ELF-1 (cell line): ENCODE measurements around the gene TMEM225B.
"Not testable (repeated sequence)": the region's sequence is repeated elsewhere in the genome, so short reads cannot be mapped to it uniquely, and the experiment has no call there.

ENCODE experiments used
- DNase-seq: peaks from one replicate; pipeline ENCODE4 v3.0.0-alpha.2; 2016; ENCODE audit warnings: low read depth, low spot score

The TMEM225B gene

GRCh38 chr7:99579281-99579955, 18.6 kb upstream of the TMEM225B start:
- DNase-seq: no peak

- peak; percentile 81 for DNase-seq
Observed at GRCh38 chr7:99579956-99580777, 17.9 kb upstream of the TMEM225B start.

DNA sequence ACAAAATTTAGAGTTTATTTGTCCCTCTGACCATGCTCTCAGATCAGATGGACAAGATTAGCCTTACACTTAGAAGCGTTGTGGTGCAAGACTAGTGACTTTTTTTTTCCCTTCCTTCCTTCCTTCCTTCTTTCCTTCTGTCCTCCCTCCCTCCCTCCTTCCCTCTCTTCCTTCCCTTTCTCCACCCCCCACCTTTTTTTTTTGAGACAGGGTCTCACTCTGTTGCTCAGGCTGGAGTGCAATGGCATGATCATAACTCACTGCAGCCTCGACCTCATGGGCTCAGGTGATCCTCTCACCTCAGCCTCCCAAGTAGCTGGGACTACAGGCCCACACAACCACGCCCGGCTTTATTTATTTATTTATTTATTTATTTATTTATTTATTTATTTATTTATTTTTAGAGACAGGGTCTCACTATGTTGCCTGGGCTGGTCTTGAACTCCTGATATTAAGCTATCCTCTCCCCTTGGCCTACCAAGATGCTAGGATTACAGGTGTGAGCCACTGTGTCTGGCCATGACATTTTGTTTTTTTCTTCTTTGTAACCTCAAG, 17.2 kb upstream of the TMEM225B start:
- DNase-seq: not testable (repeated sequence)

- DNase-seq: no peak
Observed at GRCh38 chr7:99588868-99589267, 9.2 kb upstream of the TMEM225B start.

GRCh38 chr7:99594948-99595745, 2.9 kb upstream of the TMEM225B start:
- no peak for DNase-seq

- no peak for DNase-seq
Observed at GRCh38 chr7:99596408-99596955, 1.6 kb upstream of the TMEM225B start.

GRCh38 chr7:99599836-99600235, 1.8 kb downstream of the TMEM225B start:
- no peak for DNase-seq

DNA sequence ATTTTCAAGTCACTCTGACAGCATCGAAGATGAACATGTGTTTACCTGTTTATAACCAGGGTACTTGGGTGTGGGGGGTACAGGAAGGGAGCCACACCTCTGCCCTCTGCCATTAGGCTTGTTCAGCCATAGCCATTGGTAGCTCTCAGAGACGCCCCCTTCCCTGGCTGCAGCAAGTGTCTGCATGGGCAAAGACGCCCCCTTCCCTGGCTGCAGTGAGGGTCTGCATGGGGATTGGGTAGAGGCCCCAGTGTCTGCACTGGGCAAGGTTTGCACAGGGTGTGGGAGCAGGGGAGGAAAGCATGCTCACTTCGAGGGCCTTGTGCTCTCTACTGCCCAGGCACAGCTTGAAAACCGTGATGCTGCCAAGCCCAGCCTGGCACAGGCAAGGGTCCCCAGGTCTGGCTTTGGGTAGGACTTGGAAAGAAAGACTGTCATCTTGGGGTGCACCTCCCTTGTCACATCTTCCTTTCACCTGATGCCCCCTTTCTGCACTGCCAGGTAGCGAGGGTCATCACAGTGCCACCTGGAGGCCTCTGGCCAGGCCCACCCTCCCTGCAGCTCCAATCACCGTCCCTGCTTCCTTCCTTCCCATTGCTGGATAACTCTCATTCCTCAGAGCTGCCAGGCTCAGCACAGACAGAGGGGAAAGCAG, 3.7 kb downstream of the TMEM225B start:
- peak; percentile 23 for DNase-seq

GRCh38 chr7:99605527-99605926, 7.5 kb downstream of the TMEM225B start:
- no peak for DNase-seq

- no peak for DNase-seq
Observed at GRCh38 chr7:99606531-99606930, 8.5 kb downstream of the TMEM225B start.

DNA sequence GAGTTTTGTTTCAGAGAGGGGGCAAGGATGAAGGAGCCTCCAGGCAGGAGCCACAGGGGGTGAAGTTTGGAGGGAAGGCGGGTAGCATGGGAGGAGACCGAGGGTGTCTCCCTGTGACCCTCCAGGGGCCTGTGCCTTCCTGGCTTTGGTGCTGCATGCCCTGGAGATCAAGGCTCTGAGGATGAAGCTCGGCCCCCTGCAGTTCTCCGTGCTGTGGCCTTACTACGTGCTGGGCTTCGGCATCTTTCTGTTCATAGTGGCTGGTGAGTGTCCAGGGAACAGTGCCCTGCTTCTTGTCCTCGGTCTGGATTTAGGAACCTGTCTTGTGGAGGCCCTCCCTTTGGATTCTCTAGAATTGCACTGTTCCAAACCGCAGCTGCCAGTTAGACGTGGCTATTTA, 9.5 kb downstream of the TMEM225B start:
- DNase-seq: no peak

DNA sequence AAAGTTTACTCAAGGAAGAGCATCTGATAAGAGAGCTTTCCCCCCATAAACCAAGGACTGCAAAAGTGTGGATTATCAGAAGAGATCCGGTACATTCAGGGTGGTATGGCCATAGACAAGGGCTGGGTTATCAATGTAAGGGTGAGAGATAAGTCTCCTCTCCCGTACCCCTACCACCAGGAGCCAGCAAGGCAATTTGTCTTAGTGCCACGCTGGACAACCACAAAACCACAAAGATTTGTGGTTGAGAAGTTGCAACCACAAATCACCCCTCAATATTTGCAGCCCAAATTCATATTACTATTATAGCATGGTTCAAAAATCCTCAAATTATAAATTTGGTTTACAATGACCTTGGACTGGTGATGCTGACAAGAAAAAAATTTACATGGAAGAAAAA, 16.4 kb downstream of the TMEM225B start:
- DNase-seq: no peak

DNA sequence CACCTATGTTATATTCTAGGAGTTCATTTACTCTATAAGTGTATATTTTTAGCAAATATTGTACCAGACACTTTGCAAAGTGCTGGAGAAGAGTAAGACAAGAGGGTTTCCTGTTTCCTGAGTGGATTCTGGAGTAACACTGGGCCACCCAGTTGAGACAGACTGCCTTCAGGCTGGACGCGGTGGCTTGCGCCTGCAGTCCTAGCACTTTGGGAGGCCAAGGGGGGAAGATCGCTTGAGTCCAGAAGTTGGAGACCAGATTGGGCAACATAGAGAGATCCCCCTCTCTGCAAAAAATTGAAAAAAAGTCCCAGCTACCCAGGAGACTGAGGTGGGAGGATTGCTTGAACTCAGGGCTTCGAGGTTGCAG, 17.9 kb downstream of the TMEM225B start:
- DNase-seq: no peak

GRCh38 chr7:99616359-99617191, 18.5 kb downstream of the TMEM225B start, which contains the start of gene ZSCAN25:
TSS of gene ZSCAN25 (plus strand) at chr7:99616946. CDS start at chr7:99619607, 2,661 bp downstream.
- DNase-seq: peak; percentile 98

DNA sequence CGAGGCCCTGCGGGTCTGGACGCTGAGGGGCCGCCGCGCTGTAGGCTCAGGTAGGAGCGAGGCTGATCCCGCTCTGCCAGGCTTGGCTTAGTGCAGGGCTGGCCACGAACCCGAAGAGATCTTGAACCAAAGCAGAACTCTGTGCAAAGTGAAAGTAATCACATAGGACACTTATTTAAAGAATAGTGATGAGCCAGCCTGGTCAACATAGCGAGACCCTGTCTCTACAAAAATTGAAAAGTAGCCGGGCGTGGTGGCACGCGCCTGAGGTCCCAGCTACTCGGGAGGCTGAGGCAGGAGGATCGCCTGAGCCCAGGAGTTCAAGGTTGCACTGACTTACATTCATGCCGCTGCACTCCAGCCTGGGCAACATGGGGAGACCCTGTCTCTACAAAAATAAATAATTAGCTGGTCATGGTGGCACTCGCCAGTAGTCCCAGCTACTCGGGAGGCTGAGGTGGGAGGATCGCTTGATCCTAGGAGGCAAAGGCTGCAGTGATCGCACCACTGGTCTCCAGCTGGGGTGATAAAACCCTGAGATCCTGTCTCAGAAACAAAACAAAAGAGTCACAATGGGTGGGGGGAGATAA, 19.2 kb downstream of the TMEM225B start:
- no peak for DNase-seq

- DNase-seq: peak; percentile 49
Observed at GRCh38 chr7:99618726-99619125, 20.7 kb downstream of the TMEM225B start.

GRCh38 chr7:99619571-99620130, 21.6 kb downstream of the TMEM225B start:
- no peak for DNase-seq

GRCh38 chr7:99621271-99621670, 23.2 kb downstream of the TMEM225B start:
- no peak for DNase-seq

GRCh38 chr7:99622596-99622995, 24.5 kb downstream of the TMEM225B start:
- DNase-seq: no peak
